K562 (cell line): ENCODE measurements around the gene CTNNA3.

ENCODE experiments used
- CBX5 ChIP-seq: IDR thresholded peaks from 2 replicates; pipeline ENCODE4 v1.6.1; 2014; ENCODE audit warnings: low read depth, borderline replicate concordance
- FOSL1 ChIP-seq: fragments of 200-800 bp; sonication (Bioruptor generic); conservative IDR thresholded peaks from 2 replicates; pipeline ENCODE4 v1.6.1; 2016; ENCODE audit warnings: missing genetic modification characterization, missing compliant biosample characterization
- MAX ChIP-seq: sonication (generic); formaldehyde crosslinking; IDR thresholded peaks from 2 replicates; pipeline ENCODE4 v1.9.0; 2022; ENCODE audit warnings: mild to moderate bottlenecking, missing genetic modification reagents
- MEF2D ChIP-seq: conservative IDR thresholded peaks from 2 replicates; pipeline ENCODE4 v1.6.1; 2016; ENCODE audit warnings: low read depth, missing genetic modification characterization, missing compliant biosample characterization
- NKRF ChIP-seq: fragments of 450-650 bp; IDR thresholded peaks from 2 replicates; pipeline ENCODE4 v1.6.1; 2016; ENCODE audit warnings: borderline replicate concordance
- TCF3 ChIP-seq: sonication (generic); formaldehyde crosslinking; IDR thresholded peaks from 2 replicates; pipeline ENCODE4 v1.4.0; 2020; ENCODE audit warnings: mild to moderate bottlenecking, missing genetic modification reagents
- ZNF282 ChIP-seq: sonication (generic); formaldehyde crosslinking; IDR thresholded peaks from 2 replicates; pipeline ENCODE4 v1.8.1; 2023; ENCODE audit warnings: missing genetic modification reagents
- ZNF561 ChIP-seq: fragments of 450-650 bp; formaldehyde crosslinking; conservative IDR thresholded peaks from 2 replicates; pipeline ENCODE4 v1.4.0; 2020; ENCODE audit warnings: mild to moderate bottlenecking, moderate library complexity
- ZZZ3 ChIP-seq: fragments of 450-650 bp; IDR thresholded peaks from 2 replicates; pipeline ENCODE4 v1.6.1; 2016; ENCODE audit warnings: antibody characterized with exemption, mild to moderate bottlenecking, moderate library complexity
- TF ChIP-seq, protein P1 (sequence below), 3 experiments: IDR thresholded peaks in 2 of 3; conservative IDR thresholded peaks in 1 of 3; 2 replicates each; pipeline ENCODE4 v1.5.1; 2011 to 2012; ENCODE audit warnings: low read length in 3 of 3, mild to moderate bottlenecking in 3 of 3, control low read depth in 2 of 3, improper control_type of control experiment in 1 of 3, inconsistent platforms in 1 of 3, low read depth in 1 of 3, mixed read lengths in 1 of 3, moderate library complexity in 1 of 3; ENCODE audit not compliant: insufficient read depth in 2 of 3

- TF ChIP-seq, protein P1, sequence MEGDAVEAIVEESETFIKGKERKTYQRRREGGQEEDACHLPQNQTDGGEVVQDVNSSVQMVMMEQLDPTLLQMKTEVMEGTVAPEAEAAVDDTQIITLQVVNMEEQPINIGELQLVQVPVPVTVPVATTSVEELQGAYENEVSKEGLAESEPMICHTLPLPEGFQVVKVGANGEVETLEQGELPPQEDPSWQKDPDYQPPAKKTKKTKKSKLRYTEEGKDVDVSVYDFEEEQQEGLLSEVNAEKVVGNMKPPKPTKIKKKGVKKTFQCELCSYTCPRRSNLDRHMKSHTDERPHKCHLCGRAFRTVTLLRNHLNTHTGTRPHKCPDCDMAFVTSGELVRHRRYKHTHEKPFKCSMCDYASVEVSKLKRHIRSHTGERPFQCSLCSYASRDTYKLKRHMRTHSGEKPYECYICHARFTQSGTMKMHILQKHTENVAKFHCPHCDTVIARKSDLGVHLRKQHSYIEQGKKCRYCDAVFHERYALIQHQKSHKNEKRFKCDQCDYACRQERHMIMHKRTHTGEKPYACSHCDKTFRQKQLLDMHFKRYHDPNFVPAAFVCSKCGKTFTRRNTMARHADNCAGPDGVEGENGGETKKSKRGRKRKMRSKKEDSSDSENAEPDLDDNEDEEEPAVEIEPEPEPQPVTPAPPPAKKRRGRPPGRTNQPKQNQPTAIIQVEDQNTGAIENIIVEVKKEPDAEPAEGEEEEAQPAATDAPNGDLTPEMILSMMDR (IDR thresholded peaks at IDR 0.05 in 2 of 3, conservative IDR thresholded peaks at IDR 0.05 in 1 of 3; ENCODE audit: insufficient read depth in 2 of 3, low read depth in 1 of 3, low read length in 3 of 3) = no peak
- TF ChIP-seq CBX5 = no peak
- no peak for TF ChIP-seq ZNF561 (CRISPR knock-in tag)
- no peak for TF ChIP-seq MAX (CRISPR knock-in tag)
- TF ChIP-seq TCF3 (CRISPR knock-in tag) = no peak
- no peak for TF ChIP-seq ZNF282 (CRISPR knock-in tag)
- TF ChIP-seq ZZZ3 = no peak
- no peak for TF ChIP-seq NKRF
- no peak for TF ChIP-seq MEF2D (tag)
- no peak for TF ChIP-seq FOSL1 (tag)
Measured at GRCh38 chr10:66943590-66943989, 752.4 kb downstream of the CTNNA3 start.
